K562 (cell line): Measurements from ENCODE around the gene MED15. TPM values are rescaled to one million over a fixed set of nuclear protein-coding genes. Genes with fewer than 3 reads are reported as not detected.

Experiments
- BHLHE40 ChIP-seq: IDR thresholded peaks from 2 replicates; pipeline ENCODE4 v1.6.1; 2011; ENCODE audit warnings: low read length, improper control_type of control experiment
- BRCA1 ChIP-seq, 2 experiments: fragments of 450-650 bp in 1 of 2; sonication (generic) in 1 of 2; formaldehyde crosslinking in 1 of 2; IDR thresholded peaks; 2 replicates each; pipeline versions ENCODE4 v1.5.0 to v1.6.1; 2017 to 2020; ENCODE audit warnings: mild to moderate bottlenecking in 1 of 2, missing genetic modification reagents in 1 of 2
- DPF2 ChIP-seq: fragments of 450-650 bp; IDR thresholded peaks from 2 replicates; pipeline ENCODE4 v1.6.1; 2016
- ELF4 ChIP-seq: fragments of 450-650 bp; formaldehyde crosslinking; IDR thresholded peaks from 2 replicates; pipeline ENCODE4 v1.4.0; 2022; ENCODE audit warnings: missing genetic modification characterization
- FOSL1 ChIP-seq: fragments of 200-800 bp; sonication (Bioruptor generic); conservative IDR thresholded peaks from 2 replicates; pipeline ENCODE4 v1.6.1; 2016; ENCODE audit warnings: missing genetic modification characterization, missing compliant biosample characterization
- HDAC3 ChIP-seq: fragments of 450-650 bp; IDR thresholded peaks from 2 replicates; pipeline ENCODE4 v1.6.1; 2018; ENCODE audit warnings: borderline replicate concordance, mild to moderate bottlenecking, moderate library complexity; ENCODE audit not compliant: partially characterized antibody
- JUNB ChIP-seq: fragments of 450-650 bp; formaldehyde crosslinking; conservative IDR thresholded peaks from 2 replicates; pipeline ENCODE4 v1.4.0; 2020; ENCODE audit warnings: mild to moderate bottlenecking
- KLF10 ChIP-seq: fragments of 250-450 bp; sonication (Bioruptor Pico); IDR thresholded peaks from 2 replicates; pipeline ENCODE4 v1.6.1; 2021; ENCODE audit warnings: matching md5 sums
- LCOR ChIP-seq: sonication (generic); formaldehyde crosslinking; IDR thresholded peaks from 2 replicates; pipeline ENCODE4 v1.8.0; 2022; ENCODE audit warnings: mild to moderate bottlenecking, missing genetic modification reagents
- PRPF4 ChIP-seq: fragments of 200-400 bp; formaldehyde crosslinking; IDR thresholded peaks from one replicate; pipeline ENCODE4 v1.6.1; 2017; ENCODE audit warnings: low read length, low read depth, mild to moderate bottlenecking; ENCODE audit not compliant: insufficient read depth, poor library complexity, severe bottlenecking
- RFX5 ChIP-seq: IDR thresholded peaks from 2 replicates; pipeline ENCODE4 v1.6.1; 2011; ENCODE audit warnings: low read depth, mild to moderate bottlenecking, improper control_type of control experiment, low read length
- polyA plus RNA-seq, 8 experiments: library from polyadenylated mRNA; depleted of rRNA in 4 of 8; stranded (reverse) in 5 of 8; unstranded in 3 of 8; fragments of >200 nt; fragmentation: Nextera tagmentation in 2 of 8; fragmentation: Illumina TruSeq in 1 of 8; extraction: Ambion mirVana in 2 of 8; extraction: Trizol in 1 of 8; gene quantifications; 2 replicates each; pipeline versions ENCODE4 v1.2.1 to v1.2.3, GENCODE V29; 2011 to 2014; ENCODE audit warnings: inconsistent platforms in 1 of 8, missing spikeins in 1 of 8
- total RNA-seq, 7 experiments: library from RNA; depleted of rRNA in 6 of 7; stranded (reverse); fragments of >200 nt in 6 of 7; fragmentation: Illumina TruSeq in 2 of 7; extraction: Trizol in 2 of 7; gene quantifications; 2 replicates each; pipeline versions ENCODE4 v1.2.1 to v1.2.3, GENCODE V29; 2011 to 2021; ENCODE audit warnings: low replicate concordance in 1 of 7
- TF ChIP-seq, protein P1 (sequence below), 2 experiments: IDR thresholded peaks in 1 of 2; conservative IDR thresholded peaks in 1 of 2; 2 replicates each; pipeline ENCODE4 v1.6.1; 2016; ENCODE audit warnings: low read depth in 2 of 2, mild to moderate bottlenecking in 1 of 2, missing compliant biosample characterization in 1 of 2, missing genetic modification characterization in 1 of 2, moderate library complexity in 1 of 2
- TF ChIP-seq, protein P2 (sequence below), 2 experiments: fragments of 450-650 bp; IDR thresholded peaks; 2 replicates each; pipeline ENCODE4 v1.6.1; 2018; ENCODE audit warnings: mild to moderate bottlenecking in 2 of 2, low read depth in 1 of 2; ENCODE audit not compliant: partially characterized antibody in 2 of 2
- TF ChIP-seq, protein P3 (sequence below): fragments of 250-450 bp; sonication (Bioruptor Pico); IDR thresholded peaks from 2 replicates; pipeline ENCODE4 v1.4.0; 2020

Gene MED15
- total and polyA plus RNA-seq, 9 of the 15 experiments (the other 6 are each of a cell fraction or from before 2014, with no cell fraction given): 4.0 to 271 (median 60.1) TPM

DNA sequence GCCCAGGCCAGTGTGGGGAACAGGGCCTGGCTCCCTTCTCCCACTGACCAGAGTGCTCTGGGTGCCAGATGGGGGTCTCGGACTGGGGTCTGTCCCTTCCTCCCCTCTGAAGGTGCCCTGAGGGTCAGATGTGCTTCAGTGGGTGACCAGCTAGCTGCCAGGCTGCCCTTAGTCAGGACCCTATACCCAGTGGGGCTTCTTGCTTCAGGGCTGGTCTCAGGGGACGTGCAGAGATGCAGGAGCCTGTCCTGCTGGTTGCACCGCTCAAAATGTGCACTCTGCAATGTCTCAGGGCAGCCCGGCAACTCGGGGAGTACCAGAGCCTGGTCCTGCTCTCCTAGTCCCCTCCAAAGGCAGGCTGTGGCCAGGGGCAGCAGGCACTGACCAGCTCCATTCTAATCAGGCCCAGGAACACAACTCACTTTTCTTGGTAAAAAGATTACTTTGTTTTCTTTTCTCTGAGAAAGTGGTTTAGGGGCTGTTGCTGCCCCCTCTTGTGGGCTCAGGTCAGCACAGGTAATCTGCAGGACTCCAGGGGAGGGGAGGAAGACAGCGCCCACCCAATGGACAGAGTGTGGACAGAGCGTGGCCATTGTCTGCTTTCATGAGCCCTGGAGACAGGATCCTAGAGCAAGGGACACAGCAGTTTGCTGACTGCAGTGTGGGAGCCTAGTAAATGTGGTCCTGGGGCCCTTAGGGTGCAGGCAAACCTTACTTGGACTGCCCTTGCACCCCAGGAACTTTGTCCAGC is 80.9 kb downstream of the MED15 start (continued):
- no peak for TF ChIP-seq BHLHE40
- TF ChIP-seq, protein P1, sequence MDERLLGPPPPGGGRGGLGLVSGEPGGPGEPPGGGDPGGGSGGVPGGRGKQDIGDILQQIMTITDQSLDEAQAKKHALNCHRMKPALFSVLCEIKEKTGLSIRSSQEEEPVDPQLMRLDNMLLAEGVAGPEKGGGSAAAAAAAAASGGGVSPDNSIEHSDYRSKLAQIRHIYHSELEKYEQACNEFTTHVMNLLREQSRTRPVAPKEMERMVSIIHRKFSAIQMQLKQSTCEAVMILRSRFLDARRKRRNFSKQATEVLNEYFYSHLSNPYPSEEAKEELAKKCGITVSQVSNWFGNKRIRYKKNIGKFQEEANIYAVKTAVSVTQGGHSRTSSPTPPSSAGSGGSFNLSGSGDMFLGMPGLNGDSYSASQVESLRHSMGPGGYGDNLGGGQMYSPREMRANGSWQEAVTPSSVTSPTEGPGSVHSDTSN (CRISPR knock-in tag; IDR thresholded peaks at IDR 0.05; ENCODE audit: low read depth): no peak
- TF ChIP-seq, protein P1 (tag; conservative IDR thresholded peaks at IDR 0.05; ENCODE audit: low read depth): no peak
- no peak for TF ChIP-seq RFX5
- no peak for TF ChIP-seq PRPF4
- TF ChIP-seq, protein P2, sequence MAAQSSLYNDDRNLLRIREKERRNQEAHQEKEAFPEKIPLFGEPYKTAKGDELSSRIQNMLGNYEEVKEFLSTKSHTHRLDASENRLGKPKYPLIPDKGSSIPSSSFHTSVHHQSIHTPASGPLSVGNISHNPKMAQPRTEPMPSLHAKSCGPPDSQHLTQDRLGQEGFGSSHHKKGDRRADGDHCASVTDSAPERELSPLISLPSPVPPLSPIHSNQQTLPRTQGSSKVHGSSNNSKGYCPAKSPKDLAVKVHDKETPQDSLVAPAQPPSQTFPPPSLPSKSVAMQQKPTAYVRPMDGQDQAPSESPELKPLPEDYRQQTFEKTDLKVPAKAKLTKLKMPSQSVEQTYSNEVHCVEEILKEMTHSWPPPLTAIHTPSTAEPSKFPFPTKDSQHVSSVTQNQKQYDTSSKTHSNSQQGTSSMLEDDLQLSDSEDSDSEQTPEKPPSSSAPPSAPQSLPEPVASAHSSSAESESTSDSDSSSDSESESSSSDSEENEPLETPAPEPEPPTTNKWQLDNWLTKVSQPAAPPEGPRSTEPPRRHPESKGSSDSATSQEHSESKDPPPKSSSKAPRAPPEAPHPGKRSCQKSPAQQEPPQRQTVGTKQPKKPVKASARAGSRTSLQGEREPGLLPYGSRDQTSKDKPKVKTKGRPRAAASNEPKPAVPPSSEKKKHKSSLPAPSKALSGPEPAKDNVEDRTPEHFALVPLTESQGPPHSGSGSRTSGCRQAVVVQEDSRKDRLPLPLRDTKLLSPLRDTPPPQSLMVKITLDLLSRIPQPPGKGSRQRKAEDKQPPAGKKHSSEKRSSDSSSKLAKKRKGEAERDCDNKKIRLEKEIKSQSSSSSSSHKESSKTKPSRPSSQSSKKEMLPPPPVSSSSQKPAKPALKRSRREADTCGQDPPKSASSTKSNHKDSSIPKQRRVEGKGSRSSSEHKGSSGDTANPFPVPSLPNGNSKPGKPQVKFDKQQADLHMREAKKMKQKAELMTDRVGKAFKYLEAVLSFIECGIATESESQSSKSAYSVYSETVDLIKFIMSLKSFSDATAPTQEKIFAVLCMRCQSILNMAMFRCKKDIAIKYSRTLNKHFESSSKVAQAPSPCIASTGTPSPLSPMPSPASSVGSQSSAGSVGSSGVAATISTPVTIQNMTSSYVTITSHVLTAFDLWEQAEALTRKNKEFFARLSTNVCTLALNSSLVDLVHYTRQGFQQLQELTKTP (IDR thresholded peaks at IDR 0.05; ENCODE audit: low read depth in 1 of 2, partially characterized antibody in 2 of 2): no peak
- TF ChIP-seq BRCA1 (IDR thresholded peaks at IDR 0.05): no peak
- peak; percentile 93; the same call in 1 of the 2 replicates for TF ChIP-seq BRCA1 (CRISPR knock-in tag; IDR thresholded peaks at IDR 0.05)
- TF ChIP-seq JUNB (CRISPR knock-in tag): 0 out of 2 replicates have a peak, but pooled peaks have one; percentile 21
- TF ChIP-seq, protein P3, sequence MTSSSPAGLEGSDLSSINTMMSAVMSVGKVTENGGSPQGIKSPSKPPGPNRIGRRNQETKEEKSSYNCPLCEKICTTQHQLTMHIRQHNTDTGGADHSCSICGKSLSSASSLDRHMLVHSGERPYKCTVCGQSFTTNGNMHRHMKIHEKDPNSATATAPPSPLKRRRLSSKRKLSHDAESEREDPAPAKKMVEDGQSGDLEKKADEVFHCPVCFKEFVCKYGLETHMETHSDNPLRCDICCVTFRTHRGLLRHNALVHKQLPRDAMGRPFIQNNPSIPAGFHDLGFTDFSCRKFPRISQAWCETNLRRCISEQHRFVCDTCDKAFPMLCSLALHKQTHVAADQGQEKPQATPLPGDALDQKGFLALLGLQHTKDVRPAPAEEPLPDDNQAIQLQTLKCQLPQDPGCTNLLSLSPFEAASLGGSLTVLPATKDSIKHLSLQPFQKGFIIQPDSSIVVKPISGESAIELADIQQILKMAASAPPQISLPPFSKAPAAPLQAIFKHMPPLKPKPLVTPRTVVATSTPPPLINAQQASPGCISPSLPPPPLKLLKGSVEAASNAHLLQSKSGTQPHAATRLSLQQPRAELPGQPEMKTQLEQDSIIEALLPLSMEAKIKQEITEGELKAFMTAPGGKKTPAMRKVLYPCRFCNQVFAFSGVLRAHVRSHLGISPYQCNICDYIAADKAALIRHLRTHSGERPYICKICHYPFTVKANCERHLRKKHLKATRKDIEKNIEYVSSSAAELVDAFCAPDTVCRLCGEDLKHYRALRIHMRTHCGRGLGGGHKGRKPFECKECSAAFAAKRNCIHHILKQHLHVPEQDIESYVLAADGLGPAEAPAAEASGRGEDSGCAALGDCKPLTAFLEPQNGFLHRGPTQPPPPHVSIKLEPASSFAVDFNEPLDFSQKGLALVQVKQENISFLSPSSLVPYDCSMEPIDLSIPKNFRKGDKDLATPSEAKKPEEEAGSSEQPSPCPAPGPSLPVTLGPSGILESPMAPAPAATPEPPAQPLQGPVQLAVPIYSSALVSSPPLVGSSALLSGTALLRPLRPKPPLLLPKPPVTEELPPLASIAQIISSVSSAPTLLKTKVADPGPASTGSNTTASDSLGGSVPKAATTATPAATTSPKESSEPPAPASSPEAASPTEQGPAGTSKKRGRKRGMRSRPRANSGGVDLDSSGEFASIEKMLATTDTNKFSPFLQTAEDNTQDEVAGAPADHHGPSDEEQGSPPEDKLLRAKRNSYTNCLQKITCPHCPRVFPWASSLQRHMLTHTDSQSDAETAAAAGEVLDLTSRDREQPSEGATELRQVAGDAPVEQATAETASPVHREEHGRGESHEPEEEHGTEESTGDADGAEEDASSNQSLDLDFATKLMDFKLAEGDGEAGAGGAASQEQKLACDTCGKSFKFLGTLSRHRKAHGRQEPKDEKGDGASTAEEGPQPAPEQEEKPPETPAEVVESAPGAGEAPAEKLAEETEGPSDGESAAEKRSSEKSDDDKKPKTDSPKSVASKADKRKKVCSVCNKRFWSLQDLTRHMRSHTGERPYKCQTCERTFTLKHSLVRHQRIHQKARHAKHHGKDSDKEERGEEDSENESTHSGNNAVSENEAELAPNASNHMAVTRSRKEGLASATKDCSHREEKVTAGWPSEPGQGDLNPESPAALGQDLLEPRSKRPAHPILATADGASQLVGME (CRISPR knock-in tag): no peak
- TF ChIP-seq FOSL1: no peak
- TF ChIP-seq DPF2: no peak
- no peak for TF ChIP-seq KLF10 (CRISPR knock-in tag)
- no peak for TF ChIP-seq HDAC3
- 0 out of 2 replicates have a peak, but pooled peaks have one; percentile 38 for TF ChIP-seq LCOR (CRISPR knock-in tag)
- TF ChIP-seq ELF4 (CRISPR knock-in tag): 0 out of 2 replicates have a peak, but pooled peaks have one; percentile 51
